LNCAP (cell line): ENCODE results near the gene WASF3.

Source experiments
- TF ChIP-seq, protein P1 (sequence below): fragments of 450-650 bp; IDR thresholded peaks from 2 replicates; pipeline ENCODE4 v1.5.1; 2017; ENCODE audit warnings: mild to moderate bottlenecking

WASF3 gene

DNA sequence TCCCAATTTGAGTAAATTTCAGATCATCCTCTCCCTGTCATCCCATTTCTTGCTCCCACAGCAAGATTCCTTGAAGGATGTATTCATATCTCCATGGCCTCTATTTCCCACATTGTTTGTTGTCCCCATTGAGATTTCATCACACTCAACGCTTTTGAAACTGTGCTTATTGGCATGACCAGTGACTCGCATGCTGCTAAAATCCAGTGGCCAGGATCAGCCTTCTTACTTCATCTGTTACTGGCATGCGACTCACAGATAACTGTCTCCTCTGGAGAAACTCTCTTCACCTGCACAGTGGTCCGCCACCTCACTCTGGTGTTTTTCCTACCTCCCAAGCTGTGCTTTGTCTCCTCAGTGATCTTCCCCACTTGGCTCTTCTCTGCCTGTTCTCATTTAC is 95.8 kb downstream of the WASF3 start:
- TF ChIP-seq, protein P1, sequence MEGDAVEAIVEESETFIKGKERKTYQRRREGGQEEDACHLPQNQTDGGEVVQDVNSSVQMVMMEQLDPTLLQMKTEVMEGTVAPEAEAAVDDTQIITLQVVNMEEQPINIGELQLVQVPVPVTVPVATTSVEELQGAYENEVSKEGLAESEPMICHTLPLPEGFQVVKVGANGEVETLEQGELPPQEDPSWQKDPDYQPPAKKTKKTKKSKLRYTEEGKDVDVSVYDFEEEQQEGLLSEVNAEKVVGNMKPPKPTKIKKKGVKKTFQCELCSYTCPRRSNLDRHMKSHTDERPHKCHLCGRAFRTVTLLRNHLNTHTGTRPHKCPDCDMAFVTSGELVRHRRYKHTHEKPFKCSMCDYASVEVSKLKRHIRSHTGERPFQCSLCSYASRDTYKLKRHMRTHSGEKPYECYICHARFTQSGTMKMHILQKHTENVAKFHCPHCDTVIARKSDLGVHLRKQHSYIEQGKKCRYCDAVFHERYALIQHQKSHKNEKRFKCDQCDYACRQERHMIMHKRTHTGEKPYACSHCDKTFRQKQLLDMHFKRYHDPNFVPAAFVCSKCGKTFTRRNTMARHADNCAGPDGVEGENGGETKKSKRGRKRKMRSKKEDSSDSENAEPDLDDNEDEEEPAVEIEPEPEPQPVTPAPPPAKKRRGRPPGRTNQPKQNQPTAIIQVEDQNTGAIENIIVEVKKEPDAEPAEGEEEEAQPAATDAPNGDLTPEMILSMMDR, result no peak

DNA sequence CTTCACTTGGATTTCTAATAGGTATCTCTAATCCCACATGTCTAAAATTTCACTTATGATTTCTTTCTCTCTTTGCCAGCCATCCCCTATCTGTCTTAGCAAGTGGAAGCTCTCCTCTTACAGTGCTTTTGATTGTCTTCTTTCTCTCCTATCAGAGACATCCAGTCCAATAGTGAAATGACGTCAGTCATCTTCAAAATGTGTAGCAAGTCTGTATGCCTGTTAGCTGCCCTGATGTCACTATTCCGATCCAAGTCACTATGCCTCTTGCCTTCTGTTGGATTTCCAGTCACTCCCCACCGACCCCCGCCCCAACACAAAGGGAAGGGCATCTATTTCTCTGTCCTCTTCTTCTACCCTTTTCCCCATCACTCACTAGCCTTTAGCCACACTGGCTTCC is 96.4 kb downstream of the WASF3 start:
- TF ChIP-seq, protein P1, result no peak

DNA sequence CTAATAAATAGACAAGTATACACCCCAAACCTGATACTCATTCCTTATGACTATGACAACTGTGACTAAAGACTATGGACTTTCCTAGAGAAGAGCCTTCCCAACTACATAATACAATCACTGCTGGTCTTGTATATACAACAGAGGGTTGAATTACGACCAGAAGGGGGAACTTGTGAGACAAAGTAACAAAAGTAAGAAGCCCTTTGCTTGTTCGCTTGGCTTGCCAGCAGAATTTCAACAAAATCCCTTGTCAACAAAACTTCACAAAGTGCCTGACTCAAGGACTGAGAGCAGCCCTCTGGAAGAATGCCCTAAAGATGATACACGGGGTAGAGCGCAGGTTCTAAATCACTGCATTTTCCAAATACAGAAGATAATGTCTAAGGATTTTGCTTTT is 99.4 kb downstream of the WASF3 start:
- TF ChIP-seq, protein P1, result peak; percentile 27; the same call in 1 of the 2 replicates

DNA sequence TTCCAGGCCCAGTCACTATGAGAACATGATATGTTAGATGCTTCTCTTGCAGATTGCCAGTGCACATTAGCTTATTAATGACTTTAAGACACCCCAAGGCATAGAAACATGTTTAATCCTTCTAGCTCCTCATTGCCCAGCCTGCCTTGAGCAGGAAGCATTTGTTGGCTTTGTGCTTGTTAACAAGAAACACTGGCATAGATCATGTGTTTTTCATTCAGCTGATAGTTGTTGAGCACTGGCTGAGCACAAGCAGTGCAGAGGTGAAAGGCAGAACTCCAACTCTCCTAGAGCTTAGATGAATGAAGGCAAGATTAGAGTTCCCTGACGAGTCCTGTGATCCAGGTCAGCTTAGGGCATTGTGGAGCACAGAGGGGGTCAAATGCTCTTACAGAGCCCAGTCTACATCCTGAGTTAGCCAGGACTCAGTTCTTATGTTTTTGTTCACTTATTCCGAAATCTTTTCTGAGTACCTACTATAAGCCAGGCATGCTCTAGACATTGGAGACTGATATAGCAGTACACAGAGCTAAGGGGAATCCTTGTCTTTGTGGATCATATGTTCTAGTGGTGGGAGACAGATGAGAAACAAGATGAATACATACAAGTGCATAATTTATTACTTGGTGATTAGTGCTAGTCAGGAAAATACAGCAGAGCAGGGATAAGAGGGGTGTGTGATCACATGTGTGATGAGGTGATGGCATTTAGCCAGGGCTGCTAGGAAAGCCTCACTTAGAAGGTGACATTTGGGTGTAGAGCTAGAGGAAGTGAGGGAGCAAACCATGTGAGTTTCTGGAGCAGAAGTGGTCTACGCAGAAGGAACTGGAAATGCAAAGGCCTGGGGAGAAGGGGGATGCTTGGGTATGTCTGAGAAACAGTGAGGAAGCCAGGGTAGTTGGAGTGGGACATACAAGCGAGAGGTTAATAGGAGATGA is 101.2 kb downstream of the WASF3 start:
- TF ChIP-seq, protein P1, result no peak

DNA sequence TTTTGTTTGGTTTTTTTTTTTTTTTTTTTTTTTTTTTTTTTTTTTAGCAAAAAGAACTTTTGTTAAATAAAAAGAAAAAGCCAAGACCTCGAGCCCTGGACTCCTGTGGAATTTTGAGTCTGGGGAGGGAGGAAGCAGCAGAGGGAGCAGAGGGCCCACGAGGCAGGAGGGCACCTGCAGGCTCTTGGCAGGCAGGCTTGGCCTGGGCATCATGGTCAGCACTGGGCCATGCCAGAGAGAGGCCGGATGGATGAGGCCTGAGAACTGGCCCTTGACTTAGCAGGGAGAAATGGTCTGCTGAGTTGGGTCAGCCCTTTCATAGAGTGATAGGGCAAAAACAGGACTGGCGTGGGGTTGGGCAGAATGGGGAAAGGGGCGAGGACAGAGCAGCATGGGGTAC is 102.7 kb downstream of the WASF3 start:
- TF ChIP-seq, protein P1, result no peak

DNA sequence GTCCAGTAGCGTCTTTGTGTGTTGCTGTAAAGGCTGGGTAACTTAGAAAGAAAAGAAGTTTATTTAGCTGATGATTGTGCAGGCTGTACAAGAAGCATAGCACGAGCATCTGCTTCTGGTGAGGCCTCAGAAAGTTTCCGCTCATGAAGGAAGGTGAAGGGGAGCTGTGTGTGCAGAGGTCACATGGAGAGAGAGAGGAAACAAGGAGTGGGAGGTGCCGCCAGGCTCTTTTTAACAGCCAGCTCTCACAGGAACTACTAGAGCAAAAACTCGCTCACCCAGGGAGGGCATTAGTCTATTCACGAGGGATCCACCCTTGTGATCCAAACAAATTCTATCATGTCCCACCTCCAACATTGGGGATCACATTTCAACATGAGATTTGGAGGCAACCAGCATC is 103.3 kb downstream of the WASF3 start:
- TF ChIP-seq, protein P1, result no peak

DNA sequence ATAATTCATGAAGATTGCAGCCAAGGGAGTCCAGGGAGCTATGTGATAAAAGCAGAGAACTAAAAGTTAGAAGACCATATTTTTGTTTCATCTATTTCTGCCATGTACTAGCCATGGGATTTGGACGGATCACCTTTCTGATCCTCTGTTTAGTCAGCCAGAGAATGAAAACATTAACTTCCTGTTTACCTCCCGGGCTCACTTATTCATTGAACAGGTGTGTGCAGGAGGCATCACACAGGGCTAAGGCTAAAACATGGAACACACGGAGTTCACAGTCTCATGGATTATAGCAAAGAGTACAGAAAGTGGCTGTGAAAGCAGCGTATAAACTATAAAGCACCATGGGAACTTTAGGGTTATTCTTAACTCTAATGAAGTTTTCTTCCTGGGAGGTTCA is 106.3 kb downstream of the WASF3 start:
- TF ChIP-seq, protein P1, result no peak
